Measurements from ENCODE around the gene PERM1.
"Not testable (repeated sequence)": the region's sequence is repeated elsewhere in the genome, so short reads cannot be mapped to it uniquely, and the experiment has no call there.

The PERM1 gene

DNA sequence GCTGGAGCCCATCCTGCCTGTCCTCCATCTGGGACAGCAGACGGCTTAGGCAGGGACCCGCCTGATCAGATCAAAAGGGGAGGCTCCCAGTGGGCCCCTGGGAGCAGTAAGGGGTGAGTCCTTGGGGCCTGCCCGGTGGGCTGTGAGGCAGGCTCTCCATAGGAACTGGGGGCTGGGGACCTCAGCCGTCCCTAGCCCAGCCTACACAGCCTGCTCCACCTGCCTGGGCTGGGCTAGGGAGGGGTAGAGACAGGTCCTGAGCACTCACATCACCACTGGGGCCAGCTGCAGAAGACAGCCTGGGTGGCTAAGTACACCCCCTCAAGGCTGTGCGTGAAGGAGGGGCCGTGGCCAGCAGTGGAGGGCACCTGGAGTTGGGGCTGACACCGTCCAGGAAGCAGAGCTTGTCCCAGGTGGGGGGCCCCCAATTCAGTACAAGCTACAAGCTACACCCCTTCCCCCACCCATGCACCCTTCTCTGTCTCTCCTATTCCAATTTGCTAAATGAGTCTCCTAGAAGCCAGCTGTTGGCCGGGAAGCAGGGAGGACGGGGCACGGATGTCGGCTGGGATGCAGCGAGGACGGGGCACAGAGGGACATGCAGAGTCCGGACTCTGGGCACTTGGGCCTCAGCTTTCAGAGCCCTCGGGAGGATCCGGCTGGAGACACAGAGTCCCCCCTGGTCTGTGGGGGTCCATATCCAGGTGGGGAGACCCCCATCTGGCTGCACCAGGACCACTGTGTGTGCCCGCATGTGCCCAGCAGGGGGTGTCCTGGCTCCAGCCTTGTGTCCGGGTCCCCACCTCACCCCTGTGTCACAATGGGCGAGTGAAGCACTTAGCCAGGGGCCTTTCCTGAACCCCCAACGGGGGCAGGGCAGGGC, 33.1 kb upstream of the PERM1 start:
- H3K9me3 ChIP-seq = no peaks in the 10 kb centered on the region
- peaks cover 5% of the 10 kb centered on the region; the same call in 1 of the 2 replicates for H3K4me1 ChIP-seq
- H3K36me3 ChIP-seq = no peaks in the 10 kb centered on the region
- DNase-seq = peak; percentile 43
- TF ChIP-seq CTCF (IDR thresholded peaks at IDR 0.05; ENCODE audit: low read depth, low read length) = peak; percentile 43
- peaks cover under 1% of the 10 kb centered on the region; the same call in 1 of the 2 replicates for H3K27me3 ChIP-seq
- no peak overlapping the region for H3K4me3 ChIP-seq (ENCODE audit: low read depth, low read length)

GRCh38 chr1:1013922-1014648, 32.2 kb upstream of the PERM1 start:
- Histone ChIP-seq H3K36me3 (no peaks in the 10 kb centered on the region), H3K4me1 (peaks cover 5% of the 10 kb centered on the region; the same call in 1 of the 2 replicates), H3K27me3 (no peaks in the 10 kb centered on the region), H3K9me3 (no peaks in the 10 kb centered on the region), H3K4me3 (ENCODE audit: low read depth, low read length) (peak overlapping the region; percentile 85)
- no peak for TF ChIP-seq CTCF (IDR thresholded peaks at IDR 0.05; ENCODE audit: low read depth, low read length)
- no peak for DNase-seq

DNA sequence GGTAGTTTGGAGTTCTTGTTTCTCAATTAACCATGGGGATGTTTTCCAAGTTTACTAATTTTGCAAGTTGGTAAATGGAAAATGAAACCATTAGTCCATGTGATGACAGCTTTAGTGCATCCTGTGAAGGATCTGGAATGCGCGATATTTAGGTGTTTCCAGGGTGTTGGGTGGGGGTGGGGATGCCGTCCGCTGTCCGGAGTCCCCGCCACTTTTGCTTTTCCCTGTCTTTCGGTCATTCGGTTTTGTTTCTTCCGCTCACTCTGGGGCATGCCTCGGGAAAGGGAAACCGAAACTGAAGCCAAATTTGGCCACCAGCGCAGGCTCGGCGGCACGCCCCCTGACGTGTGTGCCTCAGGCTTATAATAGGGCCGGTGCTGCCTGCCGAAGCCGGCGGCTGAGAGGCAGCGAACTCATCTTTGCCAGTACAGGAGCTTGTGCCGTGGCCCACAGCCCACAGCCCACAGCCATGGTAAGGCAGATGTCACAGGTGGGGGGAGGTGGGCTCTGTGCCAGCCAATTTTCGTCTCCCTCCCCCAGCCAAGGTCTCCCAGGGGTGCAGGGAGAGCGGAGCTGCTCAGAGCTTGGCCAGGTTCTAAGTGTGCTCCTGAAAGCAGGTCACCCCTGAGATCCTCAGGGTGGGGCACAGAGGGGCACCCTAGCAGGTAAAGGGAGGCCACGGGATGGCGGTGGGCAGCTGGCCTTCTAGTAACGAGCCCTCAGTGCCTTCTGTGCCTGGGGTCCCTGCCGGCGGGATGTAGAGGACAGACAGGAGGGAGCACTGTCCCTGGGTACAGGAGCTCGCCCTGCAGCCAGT, 31.4 kb upstream of the PERM1 start, which contains the start of gene ISG15:
TSS of gene ISG15 (plus strand) at position 393 of the 817 bp plus-strand sequence. CDS start at position 470, 77 bp downstream.
- Histone ChIP-seq H3K9me3 (no peaks in the 10 kb centered on the region), H3K36me3 (no peaks in the 10 kb centered on the region), H3K27me3 (no peaks in the 10 kb centered on the region), H3K4me3 (ENCODE audit: low read depth, low read length) (peak within 1 kb of the TSS; percentile 85), H3K4me1 (peaks cover 5% of the 10 kb centered on the region; the same call in 1 of the 2 replicates)
- DNase-seq = peak; percentile 78
- no peak for TF ChIP-seq CTCF (IDR thresholded peaks at IDR 0.05; ENCODE audit: low read depth, low read length)

- peak overlapping the region; percentile 85 for H3K4me3 ChIP-seq (ENCODE audit: low read depth, low read length)
- H3K9me3 ChIP-seq, H3K4me1 ChIP-seq, DNase-seq, H3K27me3 ChIP-seq, H3K36me3 ChIP-seq: not testable (repeated sequence)
Measured at GRCh38 chr1:1012736-1013104, 30.8 kb upstream of the PERM1 start.

DNA sequence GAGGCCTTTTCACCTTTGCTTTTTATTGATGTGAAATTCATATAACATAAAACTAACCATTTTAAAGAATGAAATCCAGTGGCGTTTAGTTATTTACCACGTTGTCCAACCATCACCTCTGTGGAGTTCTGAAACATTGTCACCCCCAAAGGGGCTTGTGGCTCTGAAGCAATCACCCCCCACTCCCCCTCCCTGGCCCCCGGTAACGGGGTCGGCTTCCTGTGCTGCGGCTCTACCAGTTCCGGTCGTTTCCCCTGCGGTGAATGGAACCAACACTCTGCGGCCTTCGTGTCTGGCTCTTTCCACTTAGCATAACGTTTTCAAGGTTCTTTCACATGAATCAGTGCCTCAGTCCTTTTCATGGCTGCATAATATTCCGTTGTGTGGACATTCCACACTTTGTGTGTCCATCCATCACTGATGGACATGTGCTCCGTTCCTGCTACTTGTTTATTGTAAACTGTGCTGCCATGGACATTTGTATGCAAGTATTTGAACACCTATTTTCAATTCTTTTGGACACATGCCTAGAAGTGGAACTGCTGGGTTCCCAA, 29.6 kb upstream of the PERM1 start:
- Histone ChIP-seq H3K4me1 (peaks cover 6% of the 10 kb centered on the region; the same call in 1 of the 2 replicates), H3K27me3 (no peaks in the 10 kb centered on the region), H3K4me3 (ENCODE audit: low read depth, low read length) (no peak overlapping the region), H3K36me3 (no peaks in the 10 kb centered on the region), H3K9me3 (no peaks in the 10 kb centered on the region)
- no peak for TF ChIP-seq CTCF (IDR thresholded peaks at IDR 0.05; ENCODE audit: low read depth, low read length)
- no peak for DNase-seq

- not testable (repeated sequence) for H3K27me3 ChIP-seq; H3K36me3 ChIP-seq; H3K4me3 ChIP-seq (ENCODE audit: low read depth, low read length); DNase-seq; H3K9me3 ChIP-seq
- peaks cover 19% of the 10 kb centered on the region for H3K4me1 ChIP-seq
Measured at GRCh38 chr1:1010131-1010530, 28.2 kb upstream of the PERM1 start.

Data from BE2C (cell line).